Kidney glomerular epithelial cell (primary cell): ENCODE measurements around the gene SUDS3.
"Not testable (repeated sequence)": the region's sequence is repeated elsewhere in the genome, so short reads cannot be mapped to it uniquely, and the experiment has no call there.

ENCODE experiments used
- DNase-seq: peaks from one replicate; lab custom pipeline; 2025; lab: John Stamatoyannopoulos, UW

Gene SUDS3

DNA sequence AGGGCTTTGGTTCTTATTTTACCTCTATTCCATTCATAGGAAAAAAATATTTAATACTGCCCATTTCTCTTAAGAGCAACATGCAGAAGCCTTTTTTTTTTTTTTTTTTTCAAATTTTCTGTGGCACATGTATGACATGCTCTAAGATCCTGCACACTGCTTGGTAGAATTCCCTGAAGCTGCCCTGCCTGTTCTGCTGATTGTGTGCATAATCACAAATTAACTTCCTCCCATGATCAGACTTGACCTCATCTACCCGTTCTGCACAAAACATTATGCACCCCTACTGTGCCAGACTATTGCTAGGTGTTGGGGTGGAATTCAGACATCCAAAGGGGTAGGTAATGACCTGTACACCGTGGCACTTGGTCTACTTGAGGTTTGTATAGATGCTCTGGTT lies 22.2 kb downstream of the SUDS3 start:
- DNase-seq: no peak

DNA sequence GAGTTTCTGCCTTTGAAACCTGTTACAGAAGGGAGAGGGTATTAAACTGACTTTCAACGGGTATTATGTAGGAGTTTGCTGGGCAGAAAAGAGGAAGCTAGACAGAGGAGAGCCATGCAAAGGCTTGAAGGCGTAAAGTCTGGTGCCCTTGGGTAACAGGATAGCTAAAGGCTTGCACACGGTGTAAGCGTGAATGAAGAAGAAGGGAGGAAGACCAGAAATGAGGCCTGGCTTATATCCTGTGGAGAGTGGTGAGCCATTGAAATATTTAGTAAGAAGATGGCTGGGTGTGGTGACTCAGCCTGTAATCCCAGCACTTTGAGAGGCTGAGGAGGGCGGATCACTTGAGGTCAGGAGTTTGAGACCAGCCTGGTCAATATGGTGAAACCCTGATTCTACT lies 22.6 kb downstream of the SUDS3 start:
- DNase-seq: no peak

DNA sequence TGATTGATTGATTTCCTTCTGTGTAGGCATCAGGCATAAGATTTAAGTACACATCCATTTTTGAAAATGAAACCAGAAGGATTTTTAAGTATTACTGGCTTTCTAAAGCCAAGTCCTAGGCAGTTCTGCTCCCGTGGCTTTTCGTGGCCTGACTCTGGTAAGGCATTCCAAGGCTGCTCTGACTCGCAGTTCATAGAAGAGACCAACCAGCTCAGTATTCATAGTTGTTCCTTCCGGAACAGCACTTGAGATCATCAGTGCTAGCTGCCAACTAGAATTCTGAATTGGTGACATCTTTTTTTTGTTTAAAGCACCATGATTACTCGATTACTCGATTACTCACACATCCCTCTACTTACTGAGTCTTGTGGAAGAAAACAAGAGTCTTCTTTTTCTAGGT lies 25.9 kb downstream of the SUDS3 start:
- peak; percentile 17 for DNase-seq

DNA sequence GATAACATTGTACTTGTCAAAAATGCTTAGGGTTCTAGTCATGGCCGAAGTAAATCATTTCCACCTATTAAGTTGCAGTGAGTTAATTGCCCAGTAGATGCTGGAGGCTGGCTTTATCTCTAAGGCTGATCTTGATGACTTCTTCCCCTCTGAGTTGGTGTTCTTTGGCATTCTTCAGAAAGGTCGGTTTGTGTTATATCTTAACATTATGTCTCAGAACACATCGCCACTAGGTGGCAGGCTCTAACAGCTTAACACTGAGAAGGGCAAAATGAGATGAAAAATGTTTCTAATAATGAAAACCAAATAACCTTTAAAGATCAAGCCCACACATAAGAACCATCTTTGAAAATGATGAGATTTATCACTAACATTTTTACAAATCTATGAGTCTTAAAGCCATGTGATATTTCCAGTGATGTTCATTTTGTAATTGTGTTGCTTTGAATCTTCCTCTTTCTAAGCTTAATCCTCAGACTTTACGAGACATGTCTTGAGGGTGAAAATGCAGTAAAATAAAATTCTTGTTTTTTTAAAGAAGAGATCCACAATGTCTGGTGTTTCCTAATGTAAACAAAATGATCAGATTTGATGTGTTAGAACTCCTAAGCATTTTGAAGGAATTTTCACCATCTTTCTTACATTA lies 28.6 kb downstream of the SUDS3 start:
- peak; percentile 67 for DNase-seq

DNA sequence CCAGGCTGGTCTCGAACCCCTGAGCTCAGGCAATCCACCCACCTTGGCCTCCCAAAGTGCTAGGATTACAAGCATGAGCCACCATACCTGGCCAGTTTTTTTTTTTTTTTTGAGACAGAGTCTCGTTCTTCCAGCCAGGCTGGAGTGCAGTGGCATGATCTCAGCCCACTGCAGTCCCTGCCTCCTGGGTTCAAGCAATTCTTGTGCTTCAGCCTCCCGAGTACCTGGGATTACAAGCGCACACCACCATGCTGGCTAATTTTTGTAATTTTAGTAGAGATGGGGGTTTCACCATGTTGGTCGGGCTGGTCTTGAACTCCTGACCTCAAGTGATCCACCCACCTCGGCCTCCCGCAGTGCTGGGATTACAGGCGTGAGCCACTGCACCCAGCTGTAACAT lies 31.9 kb downstream of the SUDS3 start:
- not testable (repeated sequence) for DNase-seq

DNA sequence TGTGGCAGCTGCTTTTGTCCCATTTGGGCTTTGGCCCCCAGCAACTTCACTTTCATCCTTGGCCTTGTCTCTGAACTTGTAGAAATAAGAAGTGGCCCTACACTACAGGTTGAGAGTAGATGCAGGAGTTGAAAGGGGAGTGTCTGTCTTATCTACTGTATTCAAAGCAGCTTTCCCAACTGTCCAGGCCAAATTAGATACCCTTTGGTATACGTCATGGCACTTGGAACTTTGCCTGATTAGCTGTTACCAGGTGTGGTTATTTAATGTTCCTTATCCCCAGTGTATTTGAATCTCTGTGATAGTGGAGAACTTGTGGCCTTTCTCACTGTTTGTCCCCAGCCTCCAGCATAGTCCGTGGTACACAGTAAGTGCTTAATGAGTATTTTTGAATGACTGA lies 33.5 kb downstream of the SUDS3 start:
- no peak for DNase-seq

DNA sequence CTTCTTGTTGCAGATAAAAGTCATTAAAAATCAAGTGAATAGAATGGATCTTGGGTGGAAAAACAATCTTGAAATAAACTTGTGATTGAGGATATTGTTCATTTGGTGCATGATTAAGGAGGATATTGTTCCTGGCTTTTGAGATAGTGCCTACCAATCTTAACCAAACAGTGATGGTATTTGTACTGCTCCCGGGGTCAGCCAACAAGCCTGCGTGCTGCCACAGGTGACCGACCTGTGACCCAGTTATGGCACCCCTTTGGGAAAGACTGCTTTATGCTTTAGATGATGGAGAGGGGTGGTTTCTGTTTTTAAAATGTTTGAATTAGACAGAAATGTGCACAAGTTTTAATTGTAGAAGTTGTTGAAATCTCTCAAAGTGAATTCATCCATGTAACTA lies 41.6 kb downstream of the SUDS3 start:
- no peak for DNase-seq

DNA sequence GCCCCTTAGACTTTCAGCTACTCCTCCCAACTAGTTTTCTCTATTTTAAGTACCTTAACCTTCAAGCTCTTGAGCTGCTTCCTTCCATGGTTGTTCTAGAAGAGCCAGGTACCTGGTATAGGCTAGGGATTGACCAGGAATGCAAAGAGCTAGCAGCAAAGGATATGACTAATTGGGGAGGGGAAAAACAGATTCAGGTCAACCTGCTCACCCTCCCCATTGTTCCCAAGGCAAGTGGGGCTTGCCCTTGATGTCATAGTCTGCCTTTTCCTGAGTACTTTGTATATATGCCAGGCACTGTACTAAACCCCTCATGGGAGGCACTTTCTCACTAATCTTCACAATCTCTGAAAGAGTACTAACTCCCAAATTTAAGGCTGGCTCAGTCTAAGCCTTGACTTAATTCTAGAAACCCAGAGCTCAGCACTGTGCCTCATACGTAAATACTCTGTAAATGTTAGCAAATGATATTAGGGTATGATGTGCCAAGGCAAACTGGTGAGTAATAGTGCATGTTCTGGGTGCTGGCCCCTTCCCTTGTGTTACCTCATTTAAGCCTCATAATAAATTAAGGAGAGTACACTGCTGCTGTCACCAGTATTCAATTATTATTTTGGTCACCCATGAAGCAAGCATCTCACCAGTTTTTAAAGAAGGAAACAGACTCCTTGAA lies 42.2 kb downstream of the SUDS3 start:
- no peak for DNase-seq

DNA sequence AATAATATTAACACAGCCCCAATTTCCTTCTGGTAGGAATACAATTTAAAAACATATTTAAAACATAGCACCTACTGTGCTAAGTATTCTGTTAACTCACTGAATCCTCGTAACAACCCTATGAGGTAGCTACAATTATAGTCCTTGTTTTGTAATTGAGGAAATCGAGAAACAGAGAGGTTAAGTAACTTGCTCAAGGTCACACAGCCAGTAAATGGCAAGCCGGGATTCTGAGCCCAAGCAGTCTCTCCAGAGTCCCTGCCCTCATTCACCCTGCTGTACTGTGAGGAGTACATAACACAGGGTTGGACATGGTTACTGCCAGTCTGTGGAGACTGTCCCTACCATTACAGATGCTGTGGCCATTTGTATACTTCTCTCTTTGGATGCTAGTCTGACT lies 44.3 kb downstream of the SUDS3 start:
- DNase-seq: no peak

DNA sequence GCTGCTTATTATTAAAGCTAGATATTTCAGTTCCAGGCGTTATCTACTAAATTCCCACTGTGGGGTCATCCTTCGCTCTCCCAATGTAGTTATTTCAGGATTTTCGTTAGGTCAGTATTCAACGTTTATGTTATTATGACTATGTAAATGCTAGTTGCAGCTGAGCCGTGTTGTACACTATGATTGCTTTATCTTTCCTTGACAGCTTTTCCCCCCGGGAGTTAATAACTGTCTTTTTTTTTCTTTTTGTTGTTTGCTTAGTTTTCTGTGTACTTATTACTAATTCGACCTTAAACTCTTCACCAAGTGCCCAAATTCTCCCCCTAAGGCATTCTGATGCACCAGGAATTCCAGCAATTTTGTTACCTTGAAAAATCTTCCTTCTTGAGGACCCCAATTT lies 48.5 kb downstream of the SUDS3 start:
- DNase-seq: no peak

DNA sequence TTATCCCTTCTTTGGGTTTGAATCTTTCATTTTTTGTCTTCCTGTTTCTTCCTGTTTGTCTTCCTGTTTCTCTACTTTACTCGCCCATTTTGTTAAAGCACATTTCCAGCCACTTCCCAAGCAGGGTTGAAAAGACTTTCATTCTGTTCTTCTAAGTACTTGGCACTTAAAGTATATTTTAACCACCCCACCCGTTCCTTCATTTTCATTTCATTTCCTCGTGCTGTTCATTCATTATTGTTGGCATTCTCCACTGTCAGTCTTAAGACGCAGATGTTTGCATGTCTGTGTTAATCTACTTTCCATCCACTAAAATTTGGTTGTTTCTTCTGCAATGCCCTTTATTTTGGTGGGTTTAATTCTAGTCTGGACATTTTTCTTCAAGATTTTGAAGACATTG lies 49.0 kb downstream of the SUDS3 start:
- DNase-seq: no peak

DNA sequence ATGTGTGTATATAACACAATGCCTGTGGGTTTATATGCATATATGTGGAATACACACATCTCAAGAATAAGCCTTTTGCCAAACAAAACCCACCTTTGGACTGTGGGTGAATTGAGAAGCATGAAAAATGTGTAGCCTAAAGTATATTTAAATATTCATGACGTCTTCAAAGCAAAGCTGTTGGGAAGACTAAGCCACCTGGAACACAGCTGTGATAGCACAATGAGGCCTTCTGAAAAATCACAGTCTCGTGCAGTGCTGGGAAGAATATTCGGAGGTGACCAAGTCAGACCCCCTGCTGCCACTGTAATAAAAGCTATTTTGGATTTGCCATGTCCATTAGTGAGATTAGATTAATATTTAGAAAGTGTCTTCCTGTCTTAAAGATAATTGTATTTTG lies 51.5 kb downstream of the SUDS3 start:
- no peak for DNase-seq

DNA sequence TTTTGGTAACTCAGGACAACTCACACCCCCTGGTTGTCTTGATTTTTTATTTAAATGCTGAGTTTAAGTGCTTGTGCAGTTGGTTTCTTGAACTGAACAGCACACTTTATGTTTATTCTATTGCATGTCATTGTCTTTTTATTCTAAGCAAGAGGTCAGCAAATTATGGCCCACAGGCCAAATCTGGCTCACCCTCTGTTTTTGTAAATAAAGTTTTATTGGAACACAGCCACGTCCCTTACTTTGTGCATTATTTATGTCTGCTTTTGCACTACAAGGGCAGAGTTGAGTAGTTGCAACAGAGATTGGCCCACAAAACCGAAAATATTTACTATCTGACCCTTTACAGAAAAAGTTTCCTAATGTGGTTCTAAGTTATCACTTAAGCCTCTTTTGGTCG lies 52.3 kb downstream of the SUDS3 start:
- DNase-seq: no peak

DNA sequence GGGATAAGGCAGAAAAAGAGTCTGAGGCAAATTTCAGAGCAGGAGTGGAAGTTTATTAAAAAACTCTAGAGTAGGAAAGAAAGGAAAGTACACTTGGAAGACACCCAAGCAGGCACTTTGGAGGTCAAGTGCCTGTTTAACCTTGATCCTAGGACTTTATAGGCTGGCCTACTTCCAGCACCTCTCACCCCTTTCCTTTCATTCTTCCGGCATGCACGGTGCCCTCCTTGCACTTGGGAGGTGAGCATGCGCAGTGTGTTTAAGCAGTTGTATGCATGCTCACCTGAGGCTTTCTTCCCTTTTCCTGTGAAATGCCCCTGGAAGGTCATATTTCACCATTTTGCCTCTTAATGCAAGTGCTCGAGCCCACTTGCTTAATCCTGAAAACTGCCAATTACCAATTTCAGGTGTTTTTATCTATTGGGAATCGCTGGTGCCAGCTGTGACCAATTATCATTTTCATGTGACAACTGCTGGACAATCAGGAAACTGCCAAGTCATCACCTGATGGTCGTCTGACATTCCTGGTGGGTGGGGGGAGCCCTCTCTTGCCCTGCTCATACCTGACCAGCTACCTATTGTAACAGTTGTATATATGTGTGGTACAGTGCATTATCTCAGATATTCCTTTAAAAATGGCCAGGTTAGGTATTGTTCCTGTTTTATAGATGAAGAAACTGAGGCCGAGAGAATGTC lies 53.5 kb downstream of the SUDS3 start:
- no peak for DNase-seq

DNA sequence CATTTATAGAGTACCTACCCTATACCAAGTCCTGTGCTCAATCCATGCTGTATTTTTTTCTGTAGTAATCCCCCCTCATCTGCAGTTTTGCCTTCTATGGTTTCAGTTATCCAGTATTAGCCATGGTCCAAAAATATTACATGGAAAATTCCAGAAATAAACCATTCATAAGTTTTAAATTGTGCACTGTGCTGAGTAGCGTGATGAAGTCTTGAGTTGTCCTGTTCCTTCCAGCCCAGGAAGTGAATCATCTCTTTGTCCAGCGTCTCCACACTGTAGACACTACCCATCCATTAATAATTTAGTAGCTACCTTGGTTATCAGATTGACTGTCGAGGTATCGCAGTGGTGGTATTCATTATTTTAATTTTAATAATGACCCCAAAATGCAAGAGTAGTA lies 54.2 kb downstream of the SUDS3 start:
- DNase-seq: no peak

DNA sequence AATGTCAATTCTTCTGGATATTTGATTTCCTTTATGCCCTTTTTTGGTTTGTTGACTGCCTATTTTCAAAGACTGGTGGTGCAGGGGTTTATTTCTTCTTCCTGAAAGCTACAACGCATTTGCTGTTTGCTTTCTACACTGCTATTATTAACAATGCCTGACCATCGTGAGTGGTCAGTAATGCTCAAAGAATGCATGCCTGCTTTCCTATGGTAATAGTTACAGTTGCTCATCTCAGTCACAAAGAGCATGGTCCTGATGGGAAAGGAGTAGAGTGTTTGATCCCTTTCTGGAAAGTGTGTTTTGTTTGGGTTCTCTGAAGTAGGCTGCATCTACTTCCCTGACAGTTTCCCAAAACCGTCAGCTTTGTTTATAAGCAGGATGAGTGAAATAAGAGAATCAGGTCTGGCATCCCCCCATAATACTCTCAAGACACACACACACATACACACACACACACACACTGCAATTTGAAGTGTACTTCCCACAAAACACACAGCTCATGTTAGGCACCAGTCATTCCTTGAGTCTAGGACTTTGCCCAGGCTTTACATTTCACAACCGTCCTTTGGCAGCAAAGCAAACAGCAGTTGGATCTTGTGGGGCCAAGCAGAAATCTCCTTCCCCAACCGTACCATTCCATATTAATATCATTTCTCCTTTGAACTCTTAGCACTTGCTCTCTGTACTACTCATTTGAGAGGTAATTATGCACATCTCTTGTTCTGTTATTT lies 56.6 kb downstream of the SUDS3 start:
- no peak for DNase-seq

DNA sequence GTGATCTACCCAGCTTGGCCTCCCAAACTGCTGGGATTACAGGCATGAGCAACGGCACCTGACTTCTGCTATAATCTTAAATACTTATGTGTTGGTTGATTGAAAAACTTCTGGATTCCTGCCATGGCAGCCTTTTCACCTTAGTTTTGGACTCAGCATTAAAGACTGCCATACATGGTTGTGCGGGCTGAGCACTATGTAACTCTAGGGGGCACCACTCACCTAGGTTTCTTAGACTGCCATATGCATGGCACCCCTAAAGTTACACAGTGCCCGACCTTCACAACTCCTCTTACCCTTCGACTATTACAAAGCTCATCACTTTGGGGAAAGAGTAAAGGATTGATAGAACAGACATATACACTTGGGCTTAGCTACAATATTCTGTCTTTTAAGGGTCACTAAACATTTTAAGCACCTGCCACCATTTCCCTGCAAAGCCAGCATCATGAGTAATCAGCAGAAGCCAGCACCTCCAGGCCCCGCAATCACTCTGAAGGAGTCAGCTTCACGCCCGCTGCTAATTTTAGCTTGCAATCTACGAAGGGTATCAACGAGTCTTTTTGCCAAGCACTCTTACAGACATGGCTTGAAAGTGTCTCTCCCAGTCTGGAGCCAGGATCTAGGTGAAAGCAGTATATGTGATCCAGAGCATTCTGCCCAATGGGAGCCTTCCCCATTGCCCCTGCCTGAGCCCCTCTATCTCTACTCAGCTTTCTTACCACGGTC lies 59.8 kb downstream of the SUDS3 start:
- DNase-seq: no peak

DNA sequence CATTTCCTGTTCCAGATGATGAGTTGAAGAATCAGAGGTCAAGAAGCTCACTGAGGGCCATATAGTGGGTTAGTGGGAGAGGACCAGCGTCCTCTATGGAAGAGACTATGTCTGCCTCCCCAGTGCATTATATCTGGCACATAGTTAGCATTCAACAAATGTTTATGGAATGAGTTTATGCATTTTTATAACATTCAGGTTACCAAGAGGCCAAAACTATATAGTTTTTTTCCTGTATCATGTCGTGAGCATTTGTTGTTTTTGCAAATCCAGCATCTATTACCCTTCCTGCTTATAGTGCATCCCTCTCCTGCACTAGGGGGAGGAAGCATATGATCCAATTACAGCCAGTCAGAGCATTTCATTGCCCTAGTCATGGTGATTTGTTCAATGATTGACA lies 60.6 kb downstream of the SUDS3 start:
- DNase-seq: no peak

DNA sequence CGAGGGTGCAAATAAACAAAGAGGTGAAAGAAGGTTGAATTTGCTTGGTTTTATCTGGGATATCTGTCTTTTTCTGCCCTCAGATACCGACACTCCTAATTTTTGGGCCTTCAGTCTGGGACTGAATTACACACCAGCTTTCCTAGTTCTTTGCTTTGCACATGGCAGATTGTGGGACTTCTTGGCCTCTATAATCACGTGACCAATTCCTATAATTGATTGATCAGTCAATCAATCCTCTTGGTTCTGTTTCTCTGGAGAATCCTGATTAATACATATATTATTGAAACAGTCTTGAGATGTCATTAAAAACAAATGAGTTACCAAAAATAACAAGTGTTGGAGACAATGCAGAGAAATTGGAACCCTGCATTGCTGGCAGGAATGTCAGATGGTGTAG lies 62.7 kb downstream of the SUDS3 start:
- no peak for DNase-seq

DNA sequence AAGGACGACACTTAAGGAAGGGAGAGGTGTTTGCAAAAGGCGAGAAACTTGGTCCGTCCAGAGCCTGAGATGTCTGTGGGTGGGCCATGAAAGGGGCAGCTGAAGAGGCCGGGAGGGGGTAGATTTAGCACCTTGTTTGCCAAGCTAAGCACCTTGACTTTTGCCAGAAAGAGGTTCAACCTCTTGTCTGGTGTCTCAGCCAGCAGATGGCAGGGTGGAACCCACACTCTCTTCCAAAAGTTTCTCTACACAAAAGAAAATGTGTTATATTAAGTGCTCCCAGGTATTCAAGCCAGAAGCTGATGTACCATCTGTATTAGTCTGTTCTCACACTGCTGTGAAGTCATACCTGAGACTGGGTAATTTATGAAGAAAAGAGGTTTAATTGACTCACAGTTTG lies 69.9 kb downstream of the SUDS3 start:
- no peak for DNase-seq

DNA sequence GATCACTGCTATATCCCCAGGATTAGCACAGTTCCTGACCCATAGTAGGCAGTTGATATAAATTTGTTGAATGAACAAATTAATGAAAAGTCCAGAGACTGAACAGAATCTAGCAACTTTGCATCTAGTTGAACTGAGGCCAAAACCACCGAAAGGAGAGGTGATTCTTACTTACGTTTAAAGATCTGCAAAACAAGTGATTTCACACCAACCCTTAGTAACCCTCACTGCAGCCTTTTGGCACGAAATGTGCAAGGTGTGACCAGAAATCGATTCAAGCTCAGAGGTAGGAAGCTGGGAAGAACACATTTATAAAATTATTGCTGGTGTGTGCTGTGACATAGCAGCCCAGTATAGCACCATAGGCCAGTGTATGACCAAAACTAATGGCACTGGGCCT lies 70.8 kb downstream of the SUDS3 start:
- no peak for DNase-seq

DNA sequence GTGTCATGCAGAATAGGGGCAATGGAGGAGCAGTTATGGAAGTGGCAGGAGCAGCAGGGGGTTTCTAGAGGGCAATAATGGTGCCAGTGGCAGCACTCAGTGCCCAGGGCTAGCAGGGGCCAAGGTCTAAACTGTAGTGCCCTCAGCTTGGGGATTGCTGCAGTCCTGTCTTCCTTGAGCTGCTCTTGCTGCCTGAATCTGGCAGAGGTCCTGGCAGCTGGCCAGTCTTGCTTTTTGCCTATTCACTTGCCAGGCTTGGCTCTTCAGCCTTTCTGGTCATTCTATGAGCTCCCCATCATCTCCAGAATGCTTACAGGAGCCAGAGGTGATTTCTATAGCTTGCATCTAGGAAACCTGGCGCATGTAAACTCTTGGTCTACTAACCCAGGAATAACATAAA lies 72.0 kb downstream of the SUDS3 start:
- DNase-seq: no peak
